ENCODE results near the gene C19orf33.

Gene C19orf33

GRCh38 chr19:38280030-38280921, 23.8 kb upstream of the C19orf33 start:
- H3K27me3 ChIP-seq (replicated peaks; ENCODE audit: insufficient read depth, low read length): no peaks in the 10 kb centered on the region
- H3K9ac ChIP-seq (ENCODE audit: low read length): no peak overlapping the region
- DNase-seq: no peak
- no peaks in the 10 kb centered on the region for H3F3A ChIP-seq (ENCODE audit: insufficient read depth, low read length)
- no peaks in the 10 kb centered on the region for H3K36me3 ChIP-seq (replicated peaks; ENCODE audit: insufficient read depth, low read length)
- H3K27ac ChIP-seq (ENCODE audit: low read length): no peak overlapping the region
- no peaks in the 10 kb centered on the region for H3K4me1 ChIP-seq (ENCODE audit: low read length)
- H3K4me3 ChIP-seq (ENCODE audit: low read length): no peak overlapping the region
- no peak overlapping the region for H3K4me2 ChIP-seq (ENCODE audit: low read depth, low read length)
- H3K79me2 ChIP-seq (ENCODE audit: low read length): no peaks in the 10 kb centered on the region
- no peaks in the 10 kb centered on the region for H3K9me3 ChIP-seq (replicated peaks; ENCODE audit: insufficient read depth, low read length)
- TF ChIP-seq EZH2 (optimal IDR thresholded peaks at IDR 0.05; ENCODE audit: low read depth, low read length): no peak
- no peaks in the 10 kb centered on the region for H4K20me1 ChIP-seq (ENCODE audit: insufficient read depth, low read length)
- no peak overlapping the region for H2AFZ ChIP-seq (ENCODE audit: low read length)
- no peaks in the 10 kb centered on the region for H3K9me2 ChIP-seq (replicated peaks; ENCODE audit: insufficient read depth, low read length)

- TF ChIP-seq CTCF (IDR thresholded peaks at IDR 0.05; ENCODE audit: low read length) (no peak), EZH2phosphoT487 (IDR thresholded peaks at IDR 0.05; ENCODE audit: low read length) (no peak)
- H3K4me2 ChIP-seq (ENCODE audit: low read depth, low read length): no peak overlapping the region
- no peak overlapping the region for H2AFZ ChIP-seq (ENCODE audit: low read length)
- no peaks in the 10 kb centered on the region for H3K27me3 ChIP-seq (replicated peaks; ENCODE audit: insufficient read depth, low read length)
- no peaks in the 10 kb centered on the region for H4K20me1 ChIP-seq (ENCODE audit: insufficient read depth, low read length)
- no peak overlapping the region for H3K4me3 ChIP-seq (ENCODE audit: low read length)
- H3F3A ChIP-seq (ENCODE audit: insufficient read depth, low read length): no peaks in the 10 kb centered on the region
- H3K9ac ChIP-seq (ENCODE audit: low read length): no peak overlapping the region
- DNase-seq: no peak
- H3K36me3 ChIP-seq (replicated peaks; ENCODE audit: insufficient read depth, low read length): no peaks in the 10 kb centered on the region
- no peak overlapping the region for H3K27ac ChIP-seq (ENCODE audit: low read length)
- no peaks in the 10 kb centered on the region for H3K4me1 ChIP-seq (ENCODE audit: low read length)
- H3K79me2 ChIP-seq (ENCODE audit: low read length): no peaks in the 10 kb centered on the region
- no peaks in the 10 kb centered on the region for H3K9me2 ChIP-seq (replicated peaks; ENCODE audit: insufficient read depth, low read length)
- no peaks in the 10 kb centered on the region for H3K9me3 ChIP-seq (replicated peaks; ENCODE audit: insufficient read depth, low read length)
Observed at GRCh38 chr19:38281811-38282566, 22.1 kb upstream of the C19orf33 start.

- Histone ChIP-seq H4K20me1 (ENCODE audit: insufficient read depth, low read length) (no peaks in the 10 kb centered on the region), H3K36me3 (replicated peaks; ENCODE audit: insufficient read depth, low read length) (no peaks in the 10 kb centered on the region), H3F3A (ENCODE audit: insufficient read depth, low read length) (no peaks in the 10 kb centered on the region), H3K27ac (ENCODE audit: low read length) (no peak overlapping the region), H3K27me3 (replicated peaks; ENCODE audit: insufficient read depth, low read length) (no peaks in the 10 kb centered on the region), H2AFZ (ENCODE audit: low read length) (no peak overlapping the region), H3K9me2 (replicated peaks; ENCODE audit: insufficient read depth, low read length) (no peaks in the 10 kb centered on the region), H3K4me2 (ENCODE audit: low read depth, low read length) (no peak overlapping the region), H3K4me1 (ENCODE audit: low read length) (no peaks in the 10 kb centered on the region), H3K9ac (ENCODE audit: low read length) (no peak overlapping the region), H3K4me3 (ENCODE audit: low read length) (no peak overlapping the region), H3K79me2 (ENCODE audit: low read length) (no peaks in the 10 kb centered on the region), H3K9me3 (replicated peaks; ENCODE audit: insufficient read depth, low read length) (no peaks in the 10 kb centered on the region)
- no peak for DNase-seq
- TF ChIP-seq EZH2 (optimal IDR thresholded peaks at IDR 0.05; ENCODE audit: low read depth, low read length): no peak
- TF ChIP-seq EZH2phosphoT487 (IDR thresholded peaks at IDR 0.05; ENCODE audit: low read length): no peak
- TF ChIP-seq CTCF (IDR thresholded peaks at IDR 0.05; ENCODE audit: low read length): no peak
Observed at GRCh38 chr19:38283271-38283670, 20.8 kb upstream of the C19orf33 start.
